ENCODE data around the gene CYS1. TPM values are rescaled to one million over a fixed set of nuclear protein-coding genes. Genes with fewer than 3 reads are reported as not detected.
A peak's percentile ranks its signal among the peaks of the same experiment; 100 is the strongest.

CYS1 gene
- polyA plus RNA-seq, 2 donors: 0.29 to 0.94 TPM

GRCh38 chr2:10029875-10030223 is 50.4 kb downstream of the CYS1 start:
- Histone ChIP-seq H3K4me1 (ENCODE audit: control insufficient read depth in 2 of 2, insufficient read depth in 2 of 2, low read length in 1 of 2) (peaks cover 0 to 14% of the 10 kb centered on the region in 2 donors), H3K4me3 (ENCODE audit: low read depth in 1 of 2, low read length in 2 of 2) (no peak overlapping the region), H3K27ac (ENCODE audit: low read depth in 2 of 2, low read length in 1 of 2) (no peak overlapping the region), H3K27me3 (ENCODE audit: control insufficient read depth in 1 of 2, insufficient read depth in 2 of 2, low read length in 2 of 2) (no peaks in the 10 kb centered on the region), H3K36me3 (ENCODE audit: control insufficient read depth in 2 of 2, insufficient read depth in 2 of 2, low read length in 1 of 2) (no peaks in the 10 kb centered on the region), H3K9me3 (ENCODE audit: control insufficient read depth in 2 of 2, insufficient read depth in 1 of 2, low read depth in 1 of 2, low read length in 1 of 2) (no peaks in the 10 kb centered on the region)
- 73 to 75% methylated on average over 7 of the region's 7 CpGs for WGBS, 2 donors

GRCh38 chr2:10028988-10029874 is 51.0 kb downstream of the CYS1 start:
- no peaks in the 10 kb centered on the region for H3K27me3 ChIP-seq (ENCODE audit: control insufficient read depth in 1 of 2, insufficient read depth in 2 of 2, low read length in 2 of 2)
- H3K36me3 ChIP-seq (ENCODE audit: control insufficient read depth in 2 of 2, insufficient read depth in 2 of 2, low read length in 1 of 2): no peaks in the 10 kb centered on the region
- WGBS, 2 donors: 35 to 47% methylated on average over 26 of the region's 26 CpGs
- H3K4me3 ChIP-seq (ENCODE audit: low read depth in 1 of 2, low read length in 2 of 2): no peak overlapping the region
- peak overlapping the region; percentile 12 to 43 for H3K27ac ChIP-seq (ENCODE audit: low read depth in 2 of 2, low read length in 1 of 2)
- H3K4me1 ChIP-seq (ENCODE audit: control insufficient read depth in 2 of 2, insufficient read depth in 2 of 2, low read length in 1 of 2): peaks cover 0 to 14% of the 10 kb centered on the region in 2 donors
- no peaks in the 10 kb centered on the region for H3K9me3 ChIP-seq (ENCODE audit: control insufficient read depth in 2 of 2, insufficient read depth in 1 of 2, low read depth in 1 of 2, low read length in 1 of 2)

GRCh38 chr2:10028407-10028987 is 51.7 kb downstream of the CYS1 start:
- Histone ChIP-seq H3K27ac (ENCODE audit: low read depth in 2 of 2, low read length in 1 of 2) (peak overlapping the region in 1 of 2 donors; percentile 48), H3K4me1 (ENCODE audit: control insufficient read depth in 2 of 2, insufficient read depth in 2 of 2, low read length in 1 of 2) (peaks cover 0 to 14% of the 10 kb centered on the region in 2 donors), H3K9me3 (ENCODE audit: control insufficient read depth in 2 of 2, insufficient read depth in 1 of 2, low read depth in 1 of 2, low read length in 1 of 2) (no peaks in the 10 kb centered on the region), H3K27me3 (ENCODE audit: control insufficient read depth in 1 of 2, insufficient read depth in 2 of 2, low read length in 2 of 2) (no peaks in the 10 kb centered on the region), H3K4me3 (ENCODE audit: low read depth in 1 of 2, low read length in 2 of 2) (no peak overlapping the region), H3K36me3 (ENCODE audit: control insufficient read depth in 2 of 2, insufficient read depth in 2 of 2, low read length in 1 of 2) (no peaks in the 10 kb centered on the region)
- WGBS, 2 donors: 81 to 86% methylated on average over 16 of the region's 16 CpGs

- Histone ChIP-seq H3K9me3 (ENCODE audit: control insufficient read depth in 2 of 2, insufficient read depth in 1 of 2, low read depth in 1 of 2, low read length in 1 of 2) (no peaks in the 10 kb centered on the region), H3K36me3 (ENCODE audit: control insufficient read depth in 2 of 2, insufficient read depth in 2 of 2, low read length in 1 of 2) (no peaks in the 10 kb centered on the region), H3K27ac (ENCODE audit: low read depth in 2 of 2, low read length in 1 of 2) (no peak overlapping the region), H3K4me1 (ENCODE audit: control insufficient read depth in 2 of 2, insufficient read depth in 2 of 2, low read length in 1 of 2) (peaks cover 0 to 14% of the 10 kb centered on the region in 2 donors), H3K4me3 (ENCODE audit: low read depth in 1 of 2, low read length in 2 of 2) (no peak overlapping the region), H3K27me3 (ENCODE audit: control insufficient read depth in 1 of 2, insufficient read depth in 2 of 2, low read length in 2 of 2) (no peaks in the 10 kb centered on the region)
- WGBS, 2 donors: 88 to 90% methylated on average over 16 of the region's 16 CpGs
Observed at GRCh38 chr2:10027660-10028330, 52.4 kb downstream of the CYS1 start.

GRCh38 chr2:10026940-10027569 is 53.2 kb downstream of the CYS1 start:
- no peaks in the 10 kb centered on the region for H3K9me3 ChIP-seq (ENCODE audit: control insufficient read depth in 2 of 2, insufficient read depth in 1 of 2, low read depth in 1 of 2, low read length in 1 of 2)
- H3K4me1 ChIP-seq (ENCODE audit: control insufficient read depth in 2 of 2, insufficient read depth in 2 of 2, low read length in 1 of 2): peaks cover 0 to 14% of the 10 kb centered on the region in 2 donors
- no peak overlapping the region for H3K4me3 ChIP-seq (ENCODE audit: low read depth in 1 of 2, low read length in 2 of 2)
- H3K36me3 ChIP-seq (ENCODE audit: control insufficient read depth in 2 of 2, insufficient read depth in 2 of 2, low read length in 1 of 2): no peaks in the 10 kb centered on the region
- no peak overlapping the region for H3K27ac ChIP-seq (ENCODE audit: low read depth in 2 of 2, low read length in 1 of 2)
- H3K27me3 ChIP-seq (ENCODE audit: control insufficient read depth in 1 of 2, insufficient read depth in 2 of 2, low read length in 2 of 2): no peaks in the 10 kb centered on the region
- 78 to 85% methylated on average over 8 of the region's 8 CpGs for WGBS, 2 donors

- Histone ChIP-seq H3K9me3 (ENCODE audit: control insufficient read depth in 2 of 2, insufficient read depth in 1 of 2, low read depth in 1 of 2, low read length in 1 of 2) (no peaks in the 10 kb centered on the region), H3K27ac (ENCODE audit: low read depth in 2 of 2, low read length in 1 of 2) (no peak overlapping the region), H3K4me1 (ENCODE audit: control insufficient read depth in 2 of 2, insufficient read depth in 2 of 2, low read length in 1 of 2) (peaks cover 0 to 3% of the 10 kb centered on the region in 2 donors), H3K36me3 (ENCODE audit: control insufficient read depth in 2 of 2, insufficient read depth in 2 of 2, low read length in 1 of 2) (no peaks in the 10 kb centered on the region), H3K27me3 (ENCODE audit: control insufficient read depth in 1 of 2, insufficient read depth in 2 of 2, low read length in 2 of 2) (no peaks in the 10 kb centered on the region), H3K4me3 (ENCODE audit: low read depth in 1 of 2, low read length in 2 of 2) (no peak overlapping the region)
- 77 to 87% methylated on average over 10 of the region's 10 CpGs for WGBS, 2 donors
Observed at GRCh38 chr2:10022966-10023662, 57.1 kb downstream of the CYS1 start.

GRCh38 chr2:10022445-10022844 is 57.8 kb downstream of the CYS1 start:
- 92 to 97% methylated on average over 4 of the region's 4 CpGs for WGBS, 2 donors
- Histone ChIP-seq H3K27ac (ENCODE audit: low read depth in 2 of 2, low read length in 1 of 2) (no peak overlapping the region), H3K36me3 (ENCODE audit: control insufficient read depth in 2 of 2, insufficient read depth in 2 of 2, low read length in 1 of 2) (no peaks in the 10 kb centered on the region)

GRCh38 chr2:10022041-10022421 is 58.2 kb downstream of the CYS1 start:
- no peaks in the 10 kb centered on the region for H3K36me3 ChIP-seq (ENCODE audit: control insufficient read depth in 2 of 2, insufficient read depth in 2 of 2, low read length in 1 of 2)
- no peaks in the 10 kb centered on the region for H3K27me3 ChIP-seq (ENCODE audit: control insufficient read depth in 1 of 2, insufficient read depth in 2 of 2, low read length in 2 of 2)
- H3K27ac ChIP-seq (ENCODE audit: low read depth in 2 of 2, low read length in 1 of 2): no peak overlapping the region
- no peak overlapping the region for H3K4me3 ChIP-seq (ENCODE audit: low read depth in 1 of 2, low read length in 2 of 2)
- H3K9me3 ChIP-seq (ENCODE audit: control insufficient read depth in 2 of 2, insufficient read depth in 1 of 2, low read depth in 1 of 2, low read length in 1 of 2): no peaks in the 10 kb centered on the region
- peaks cover 0 to 3% of the 10 kb centered on the region in 2 donors for H3K4me1 ChIP-seq (ENCODE audit: control insufficient read depth in 2 of 2, insufficient read depth in 2 of 2, low read length in 1 of 2)
- WGBS, 2 donors: 86 to 88% methylated on average over 16 of the region's 16 CpGs

More at GRCh38 chr2:10022445-10022844, 57.8 kb downstream of the CYS1 start:
- H3K9me3 ChIP-seq (ENCODE audit: control insufficient read depth in 2 of 2, insufficient read depth in 1 of 2, low read depth in 1 of 2, low read length in 1 of 2): no peaks in the 10 kb centered on the region
- no peaks in the 10 kb centered on the region for H3K27me3 ChIP-seq (ENCODE audit: control insufficient read depth in 1 of 2, insufficient read depth in 2 of 2, low read length in 2 of 2)
- H3K4me1 ChIP-seq (ENCODE audit: control insufficient read depth in 2 of 2, insufficient read depth in 2 of 2, low read length in 1 of 2): peaks cover 0 to 3% of the 10 kb centered on the region in 2 donors
- no peak overlapping the region for H3K4me3 ChIP-seq (ENCODE audit: low read depth in 1 of 2, low read length in 2 of 2)

Data from esophagus (tissue), 2 donors.